Fibroblast of gingiva (primary cell): ENCODE measurements around the gene STK16.
"Not testable (repeated sequence)": the region's sequence is repeated elsewhere in the genome, so short reads cannot be mapped to it uniquely, and the experiment has no call there.

Experiments used
- DNase-seq: peaks from one replicate; pipeline ENCODE4 v3.0.0-alpha.2; 2011; ENCODE audit warnings: low read depth

The STK16 gene

GRCh38 chr2:219271021-219271420 lies 25.7 kb downstream of the STK16 start:
- no peak for DNase-seq

- no peak for DNase-seq
Observed at GRCh38 chr2:219272356-219272755, 27.1 kb downstream of the STK16 start.

- no peak for DNase-seq
Observed at GRCh38 chr2:219272995-219273394, 27.7 kb downstream of the STK16 start.

- DNase-seq, result no peak
Observed at GRCh38 chr2:219273937-219274336, 28.7 kb downstream of the STK16 start.

GRCh38 chr2:219274361-219274921 lies 29.2 kb downstream of the STK16 start:
- DNase-seq, result peak; percentile 58

GRCh38 chr2:219277703-219278654 lies 32.7 kb downstream of the STK16 start:
- peak; percentile 70 for DNase-seq

- DNase-seq, result no peak
Observed at GRCh38 chr2:219278655-219279150, 33.4 kb downstream of the STK16 start.

- peak; percentile 99 for DNase-seq
Observed at GRCh38 chr2:219279151-219279915, 34.1 kb downstream of the STK16 start, which contains the start of gene DNAJB2. Gene DNAJB2, plus strand, starts transcription at chr2:219279366. Its CDS starts 468 bp downstream, at chr2:219279834.

GRCh38 chr2:219279916-219280516 lies 34.7 kb downstream of the STK16 start:
- DNase-seq, result no peak

- DNase-seq, result no peak
Observed at GRCh38 chr2:219280651-219281050, 35.4 kb downstream of the STK16 start.

- no peak for DNase-seq
Observed at GRCh38 chr2:219281588-219281987, 36.3 kb downstream of the STK16 start.

GRCh38 chr2:219282375-219282774 lies 37.1 kb downstream of the STK16 start:
- DNase-seq, result no peak

GRCh38 chr2:219282943-219283581 lies 37.8 kb downstream of the STK16 start:
- no peak for DNase-seq

GRCh38 chr2:219284501-219285372 lies 39.5 kb downstream of the STK16 start:
- DNase-seq, result no peak

- no peak for DNase-seq
Observed at GRCh38 chr2:219285373-219285735, 40.1 kb downstream of the STK16 start.

- peak; percentile 74 for DNase-seq
Observed at GRCh38 chr2:219285894-219286425, 40.7 kb downstream of the STK16 start.

- peak; percentile 77 for DNase-seq
Observed at GRCh38 chr2:219286436-219287115, 41.3 kb downstream of the STK16 start.

GRCh38 chr2:219287116-219287440 lies 41.8 kb downstream of the STK16 start:
- not testable (repeated sequence) for DNase-seq

- no peak for DNase-seq
Observed at GRCh38 chr2:219287580-219288265, 42.4 kb downstream of the STK16 start.
